ENCODE measurements around the gene DRD4.
A peak's percentile ranks its signal among the peaks of the same experiment; 100 is the strongest.

The DRD4 gene

GRCh38 chr11:636511-637332, at the start of gene DRD4:
TSS of gene DRD4 (plus strand) at chr11:637269. CDS start at chr11:637305, 36 bp downstream.
- no peak for DNase-seq (ENCODE audit: low read depth in 2 of 2)

- DNase-seq (ENCODE audit: low read depth in 2 of 2): no peak
Measured at GRCh38 chr11:587546-587945, 49.5 kb upstream of the DRD4 start.

- peak; percentile 35 to 47 for DNase-seq (ENCODE audit: low read depth in 2 of 2)
Measured at GRCh38 chr11:587978-588380, 49.1 kb upstream of the DRD4 start.

- DNase-seq (ENCODE audit: low read depth in 2 of 2): no peak
Measured at GRCh38 chr11:589798-590197, 47.3 kb upstream of the DRD4 start.

- DNase-seq (ENCODE audit: low read depth in 2 of 2): no peak
Measured at GRCh38 chr11:590997-591396, 46.1 kb upstream of the DRD4 start.

- no peak for DNase-seq (ENCODE audit: low read depth in 2 of 2)
Measured at GRCh38 chr11:592501-592900, 44.6 kb upstream of the DRD4 start.

GRCh38 chr11:592918-593317, 44.2 kb upstream of the DRD4 start:
- DNase-seq (ENCODE audit: low read depth in 2 of 2): no peak

- DNase-seq (ENCODE audit: low read depth in 2 of 2): no peak
Measured at GRCh38 chr11:593347-593746, 43.7 kb upstream of the DRD4 start.

- DNase-seq (ENCODE audit: low read depth in 2 of 2): no peak
Measured at GRCh38 chr11:595400-595799, 41.7 kb upstream of the DRD4 start.

- DNase-seq (ENCODE audit: low read depth in 2 of 2): no peak
Measured at GRCh38 chr11:596374-596773, 40.7 kb upstream of the DRD4 start.

- no peak for DNase-seq (ENCODE audit: low read depth in 2 of 2)
Measured at GRCh38 chr11:597166-597725, 39.8 kb upstream of the DRD4 start.

- no peak for DNase-seq (ENCODE audit: low read depth in 2 of 2)
Measured at GRCh38 chr11:598005-598680, 38.9 kb upstream of the DRD4 start.

GRCh38 chr11:601573-602245, 35.4 kb upstream of the DRD4 start:
- no peak for DNase-seq (ENCODE audit: low read depth in 2 of 2)

- DNase-seq (ENCODE audit: low read depth in 2 of 2): no peak
Measured at GRCh38 chr11:603154-603553, 33.9 kb upstream of the DRD4 start.

- DNase-seq (ENCODE audit: low read depth in 2 of 2): no peak
Measured at GRCh38 chr11:605286-606129, 31.6 kb upstream of the DRD4 start.

GRCh38 chr11:606245-606644, 30.8 kb upstream of the DRD4 start:
- DNase-seq (ENCODE audit: low read depth in 2 of 2): no peak

- no peak for DNase-seq (ENCODE audit: low read depth in 2 of 2)
Measured at GRCh38 chr11:607020-607780, 29.9 kb upstream of the DRD4 start.

GRCh38 chr11:607971-608659, 29.0 kb upstream of the DRD4 start:
- DNase-seq (ENCODE audit: low read depth in 2 of 2): no peak

- no peak for DNase-seq (ENCODE audit: low read depth in 2 of 2)
Measured at GRCh38 chr11:608791-609251, 28.2 kb upstream of the DRD4 start.

GRCh38 chr11:609341-609811, 27.7 kb upstream of the DRD4 start:
- DNase-seq (ENCODE audit: low read depth in 2 of 2): no peak

All from stimulated activated CD8-positive, alpha-beta memory T cell treated with anti-CD3 and anti-CD28 coated beads, Interleukin-2, amount 100 ng/mL, for 1 hour (primary cell).